ENCODE measurements around the gene CEP20.

The CEP20 gene

DNA sequence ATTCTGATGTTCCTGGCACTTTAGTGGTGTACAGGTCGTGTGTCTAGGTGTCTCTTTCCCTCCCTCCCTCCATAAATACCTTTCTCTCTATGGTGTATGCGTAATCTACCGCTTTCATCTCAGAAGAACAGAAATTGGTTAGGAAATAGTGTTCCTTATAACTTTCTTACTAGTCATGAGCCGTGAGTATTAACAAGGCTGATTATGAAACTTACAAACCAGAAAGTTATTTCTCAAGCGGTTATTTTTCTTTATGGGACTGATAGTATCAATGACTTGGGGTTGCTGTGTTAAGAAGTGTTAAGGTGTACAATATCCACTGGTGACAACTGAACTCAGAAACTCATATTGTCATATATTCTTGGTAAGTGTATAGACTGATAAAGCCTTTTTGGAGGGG, 18.4 kb downstream of the CEP20 start:
- TF ChIP-seq, protein P1, sequence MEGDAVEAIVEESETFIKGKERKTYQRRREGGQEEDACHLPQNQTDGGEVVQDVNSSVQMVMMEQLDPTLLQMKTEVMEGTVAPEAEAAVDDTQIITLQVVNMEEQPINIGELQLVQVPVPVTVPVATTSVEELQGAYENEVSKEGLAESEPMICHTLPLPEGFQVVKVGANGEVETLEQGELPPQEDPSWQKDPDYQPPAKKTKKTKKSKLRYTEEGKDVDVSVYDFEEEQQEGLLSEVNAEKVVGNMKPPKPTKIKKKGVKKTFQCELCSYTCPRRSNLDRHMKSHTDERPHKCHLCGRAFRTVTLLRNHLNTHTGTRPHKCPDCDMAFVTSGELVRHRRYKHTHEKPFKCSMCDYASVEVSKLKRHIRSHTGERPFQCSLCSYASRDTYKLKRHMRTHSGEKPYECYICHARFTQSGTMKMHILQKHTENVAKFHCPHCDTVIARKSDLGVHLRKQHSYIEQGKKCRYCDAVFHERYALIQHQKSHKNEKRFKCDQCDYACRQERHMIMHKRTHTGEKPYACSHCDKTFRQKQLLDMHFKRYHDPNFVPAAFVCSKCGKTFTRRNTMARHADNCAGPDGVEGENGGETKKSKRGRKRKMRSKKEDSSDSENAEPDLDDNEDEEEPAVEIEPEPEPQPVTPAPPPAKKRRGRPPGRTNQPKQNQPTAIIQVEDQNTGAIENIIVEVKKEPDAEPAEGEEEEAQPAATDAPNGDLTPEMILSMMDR (conservative IDR thresholded peaks at IDR 0.05), result no peak
- no peak overlapping the region for H3K27ac ChIP-seq

DNA sequence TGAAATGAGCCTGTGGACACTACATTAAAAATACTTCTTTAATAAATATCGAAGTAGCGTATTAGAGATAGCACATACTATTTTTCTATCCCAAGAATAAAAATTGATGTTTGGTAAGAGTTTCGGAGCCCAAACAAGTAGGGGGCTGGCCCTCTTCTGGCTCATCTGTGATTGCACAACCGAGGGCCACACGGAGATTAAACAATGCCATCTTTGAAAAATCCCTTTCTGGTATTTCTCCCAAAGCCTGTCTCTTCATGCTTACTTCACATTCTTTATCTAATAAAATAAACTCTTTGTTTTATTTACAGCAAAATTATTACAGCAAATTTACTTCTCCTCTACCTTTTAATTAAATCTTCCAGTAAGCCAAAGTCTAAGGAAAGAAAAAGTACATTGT, 22.0 kb downstream of the CEP20 start:
- TF ChIP-seq, protein P1 (conservative IDR thresholded peaks at IDR 0.05), result no peak
- H3K27ac ChIP-seq, result no peak overlapping the region

DNA sequence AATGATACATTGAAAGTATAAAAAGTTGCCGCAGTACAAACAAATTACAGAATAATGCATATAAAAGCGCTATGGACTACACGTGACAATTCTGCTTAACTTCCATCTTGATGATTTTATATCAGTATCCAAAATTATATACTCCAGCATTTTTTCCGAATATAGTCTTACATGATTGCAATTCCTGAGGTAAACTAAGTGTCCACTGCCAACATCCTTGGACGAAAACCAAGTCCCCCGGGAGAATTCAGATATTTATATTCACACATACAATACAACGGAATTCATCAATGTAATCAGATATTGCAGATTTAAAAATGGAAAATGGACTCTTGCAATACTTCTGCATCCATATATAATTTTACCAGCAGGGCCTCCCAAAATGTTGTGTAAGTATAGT, 22.7 kb downstream of the CEP20 start:
- TF ChIP-seq, protein P1 (conservative IDR thresholded peaks at IDR 0.05), result no peak
- H3K27ac ChIP-seq, result no peak overlapping the region

DNA sequence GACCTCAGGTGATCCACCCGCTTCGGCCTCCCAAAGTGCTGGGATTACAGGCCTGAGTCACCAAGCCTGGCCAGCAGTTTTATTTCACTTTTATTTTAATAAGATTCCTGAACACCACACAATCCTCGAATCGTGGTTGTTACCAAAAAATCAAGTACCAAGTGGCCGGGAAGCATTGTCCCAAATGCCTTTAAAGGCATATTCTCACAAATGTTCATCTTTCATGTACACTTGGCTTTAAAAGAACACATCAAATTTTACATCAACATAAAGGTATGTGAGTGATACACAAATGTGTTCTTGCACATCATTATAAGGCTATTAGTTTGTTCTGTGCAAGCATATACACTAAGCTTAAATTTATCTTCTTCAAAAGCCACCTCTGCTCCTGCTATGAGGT, 23.5 kb downstream of the CEP20 start:
- TF ChIP-seq, protein P1 (conservative IDR thresholded peaks at IDR 0.05), result no peak
- no peak overlapping the region for H3K27ac ChIP-seq

DNA sequence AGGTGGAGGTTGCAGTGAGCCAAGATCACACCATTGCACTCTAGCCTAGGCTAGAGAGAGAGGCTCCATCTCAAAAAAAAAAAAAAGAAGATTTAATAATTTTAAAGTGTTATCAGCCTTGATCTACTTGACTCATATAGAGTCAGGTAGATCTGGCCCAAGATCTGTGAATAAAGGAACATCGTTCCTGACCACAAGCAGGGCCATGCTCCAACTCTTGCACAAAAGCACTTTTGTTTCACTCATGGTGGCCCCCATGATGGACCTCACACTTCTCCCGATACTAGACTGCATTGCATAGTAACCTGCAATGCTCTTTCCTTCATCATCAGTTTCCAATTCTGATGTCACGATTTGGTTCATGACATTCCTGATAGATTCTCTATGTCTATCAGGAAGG, 26.4 kb downstream of the CEP20 start:
- H3K27ac ChIP-seq, result no peak overlapping the region
- TF ChIP-seq, protein P1 (conservative IDR thresholded peaks at IDR 0.05), result no peak

DNA sequence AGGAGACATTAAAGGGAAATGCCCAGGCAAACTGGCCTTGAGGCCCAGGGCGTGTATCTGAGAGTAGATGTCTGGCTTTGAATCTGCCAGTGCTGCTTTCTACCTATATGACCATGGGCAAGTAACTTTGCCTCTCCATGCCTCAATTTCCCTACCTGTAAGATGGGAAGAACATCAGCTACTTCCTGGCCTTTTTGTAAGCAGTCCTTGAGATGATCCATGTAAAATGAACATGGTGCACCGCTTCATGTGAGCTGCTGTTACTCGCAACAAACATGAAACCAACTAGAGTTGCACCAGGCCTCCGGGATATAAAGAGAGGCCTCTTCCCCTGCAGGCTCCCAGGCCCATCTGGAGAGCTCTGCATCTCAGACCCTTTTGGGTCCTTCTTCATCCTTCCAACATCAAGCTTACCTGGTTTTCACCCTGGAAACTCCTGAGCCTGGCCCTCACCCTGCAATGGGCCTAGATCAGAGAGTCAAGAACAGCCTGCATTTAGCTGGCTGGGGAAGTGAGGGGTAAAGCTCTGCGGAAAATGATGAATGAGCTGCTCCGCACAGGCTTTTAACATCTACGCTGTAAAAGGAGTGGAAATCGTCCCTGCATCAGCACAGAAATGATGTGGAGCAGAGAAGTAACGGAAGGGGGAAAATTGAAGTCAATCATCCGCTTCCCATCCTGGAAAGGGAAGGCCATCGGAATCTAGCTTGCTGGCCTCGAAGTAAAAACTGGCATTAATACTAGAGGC, 29.3 kb downstream of the CEP20 start:
- H3K27ac ChIP-seq, result no peak overlapping the region
- TF ChIP-seq, protein P1 (conservative IDR thresholded peaks at IDR 0.05), result no peak

DNA sequence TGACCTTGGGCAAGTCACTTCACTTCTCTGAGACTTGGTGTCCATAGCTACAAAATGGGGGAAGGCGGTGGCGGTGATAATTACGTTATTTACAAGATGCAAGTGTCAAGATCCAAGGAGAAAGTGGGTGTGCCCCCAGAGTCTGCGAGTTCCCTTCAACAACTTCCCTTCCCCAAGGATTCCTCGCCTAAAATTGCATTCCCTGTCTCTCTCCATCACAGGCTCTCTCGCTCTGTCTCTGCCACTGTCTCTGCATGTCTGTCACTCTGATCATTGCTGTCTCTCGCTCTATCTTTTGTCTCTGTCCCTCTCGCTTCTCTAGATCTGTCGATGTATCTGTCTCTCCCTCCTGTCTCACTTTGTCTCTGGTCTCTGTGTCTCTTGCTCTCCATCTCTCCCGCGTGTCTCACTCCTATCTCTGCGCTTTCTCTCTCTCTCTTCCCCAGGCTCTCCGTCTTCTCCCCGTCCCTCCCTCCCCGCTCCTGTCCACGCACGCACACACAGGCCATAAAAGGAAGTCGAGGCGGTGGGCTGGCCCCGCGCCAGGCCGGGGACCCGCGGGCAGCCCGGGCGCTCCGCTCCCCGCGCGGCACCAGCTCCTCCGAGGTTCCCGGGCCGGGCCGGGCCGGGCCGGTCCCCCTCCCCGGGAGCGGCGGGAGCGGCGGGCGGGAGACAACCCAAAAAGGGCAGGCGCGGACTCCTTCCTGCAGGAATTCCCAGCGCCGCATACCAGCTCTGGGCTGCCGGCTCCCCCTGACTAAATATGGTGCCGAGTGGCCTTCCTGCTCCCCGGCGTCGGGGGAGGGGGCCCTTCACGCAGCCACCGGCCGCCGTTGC, 30.5 kb downstream of the CEP20 start:
- H3K27ac ChIP-seq, result no peak overlapping the region
- TF ChIP-seq, protein P1 (conservative IDR thresholded peaks at IDR 0.05), result no peak

Data from VCaP (cell line).